ENCODE results near the gene IL23R.

The IL23R gene

GRCh38 chr1:67149179-67149770 is 17.0 kb upstream of the IL23R start:
- DNase-seq (ENCODE audit: low spot score): peak; percentile 73

GRCh38 chr1:67150931-67151330 is 15.3 kb upstream of the IL23R start:
- DNase-seq (ENCODE audit: low spot score): no peak

GRCh38 chr1:67158401-67158800 is 7.9 kb upstream of the IL23R start:
- DNase-seq (ENCODE audit: low spot score): no peak

GRCh38 chr1:67159233-67159632 is 7.0 kb upstream of the IL23R start:
- no peak for DNase-seq (ENCODE audit: low spot score)

- peak; percentile 44 for DNase-seq (ENCODE audit: low spot score)
Observed at GRCh38 chr1:67162954-67163353, 3.3 kb upstream of the IL23R start.

GRCh38 chr1:67165468-67166041 is 699 bp upstream of the IL23R start:
- DNase-seq (ENCODE audit: low spot score): no peak

- DNase-seq (ENCODE audit: low spot score): no peak
Observed at GRCh38 chr1:67169496-67169895, 3.2 kb downstream of the IL23R start.

GRCh38 chr1:67169932-67170331 is 3.7 kb downstream of the IL23R start:
- no peak for DNase-seq (ENCODE audit: low spot score)

- DNase-seq (ENCODE audit: low spot score): no peak
Observed at GRCh38 chr1:67170751-67171573, 4.7 kb downstream of the IL23R start.

- DNase-seq (ENCODE audit: low spot score): no peak
Observed at GRCh38 chr1:67171574-67171955, 5.3 kb downstream of the IL23R start.

GRCh38 chr1:67171978-67172377 is 5.7 kb downstream of the IL23R start:
- DNase-seq (ENCODE audit: low spot score): no peak

GRCh38 chr1:67173988-67174387 is 7.7 kb downstream of the IL23R start:
- no peak for DNase-seq (ENCODE audit: low spot score)

GRCh38 chr1:67174716-67175284 is 8.5 kb downstream of the IL23R start:
- DNase-seq (ENCODE audit: low spot score): no peak

GRCh38 chr1:67175530-67176087 is 9.4 kb downstream of the IL23R start:
- DNase-seq (ENCODE audit: low spot score): no peak

- no peak for DNase-seq (ENCODE audit: low spot score)
Observed at GRCh38 chr1:67184838-67185421, 18.7 kb downstream of the IL23R start.

- peak; percentile 7 for DNase-seq (ENCODE audit: low spot score)
Observed at GRCh38 chr1:67188137-67188536, 21.9 kb downstream of the IL23R start.

- DNase-seq (ENCODE audit: low spot score): no peak
Observed at GRCh38 chr1:67189953-67190352, 23.7 kb downstream of the IL23R start.

GRCh38 chr1:67190410-67190809 is 24.2 kb downstream of the IL23R start:
- DNase-seq (ENCODE audit: low spot score): no peak

GRCh38 chr1:67190942-67191341 is 24.7 kb downstream of the IL23R start:
- no peak for DNase-seq (ENCODE audit: low spot score)

GRCh38 chr1:67191668-67192520 is 25.6 kb downstream of the IL23R start:
- DNase-seq (ENCODE audit: low spot score): no peak

- DNase-seq (ENCODE audit: low spot score): no peak
Observed at GRCh38 chr1:67192902-67193301, 26.6 kb downstream of the IL23R start.
